Measurements from ENCODE around the gene WDR20.

- no peak for TF ChIP-seq CTCF (IDR thresholded peaks at IDR 0.05)
- no peak for TF ChIP-seq POLR2A (IDR thresholded peaks at IDR 0.05)
- TF ChIP-seq EP300 (IDR thresholded peaks at IDR 0.05), result no peak
Measured at GRCh38 chr14:102090713-102091112, 49.0 kb upstream of the WDR20 start.
